H9 (cell line): ENCODE results near the gene FLCN. TPM values are rescaled to one million over a fixed set of nuclear protein-coding genes. Genes with fewer than 3 reads are reported as not detected.

ENCODE experiments used
- DNase-seq: peaks from one replicate; pipeline ENCODE4 v3.0.0-alpha.2; 2017
- H2AFZ ChIP-seq: one replicate; pipeline ENCODE4 v1.6.1; 2013; ENCODE audit warnings: mild to moderate bottlenecking, low read length, control low read depth, moderate library complexity
- H2AK5ac ChIP-seq: 2 replicates; pipeline ENCODE4 v1.6.1; 2013; ENCODE audit warnings: low read length, control low read depth, mixed read lengths; ENCODE audit not compliant: insufficient read length
- H2BK120ac ChIP-seq: one replicate; pipeline ENCODE4 v1.6.1; 2013; ENCODE audit warnings: low read depth, mild to moderate bottlenecking, low read length, control low read depth, inconsistent platforms; ENCODE audit not compliant: poor library complexity, severe bottlenecking
- H2BK12ac ChIP-seq: 2 replicates; pipeline ENCODE4 v1.6.1; 2013; ENCODE audit warnings: low read length, control low read depth, mixed read lengths, low read depth; ENCODE audit not compliant: insufficient read length
- H2BK15ac ChIP-seq: 2 replicates; pipeline ENCODE4 v1.6.1; 2013; ENCODE audit warnings: low read depth, low read length, control low read depth
- H2BK20ac ChIP-seq: one replicate; pipeline ENCODE4 v1.6.1; 2013; ENCODE audit warnings: low read depth, mild to moderate bottlenecking, low read length, control low read depth, inconsistent platforms; ENCODE audit not compliant: poor library complexity, severe bottlenecking
- H2BK5ac ChIP-seq: 2 replicates; pipeline ENCODE4 v1.6.1; 2013; ENCODE audit warnings: low read length, control low read depth, mixed read lengths; ENCODE audit not compliant: insufficient read length
- H3K14ac ChIP-seq: 2 replicates; pipeline ENCODE4 v1.6.1; 2013; ENCODE audit warnings: low read length, control low read depth; ENCODE audit not compliant: insufficient read depth
- H3K18ac ChIP-seq: 2 replicates; pipeline ENCODE4 v1.6.1; 2013; ENCODE audit warnings: low read depth, mild to moderate bottlenecking, mixed read lengths, low read length, control low read depth; ENCODE audit not compliant: insufficient read length
- H3K23ac ChIP-seq: 2 replicates; pipeline ENCODE4 v1.6.1; 2013; ENCODE audit warnings: low read length, control low read depth, mixed read lengths, low read depth; ENCODE audit not compliant: insufficient read length
- H3K23me2 ChIP-seq: 2 replicates; pipeline ENCODE4 v1.6.1; 2013; ENCODE audit warnings: low read depth, mild to moderate bottlenecking, mixed read lengths, low read length, control low read depth; ENCODE audit not compliant: insufficient read length, poor library complexity, severe bottlenecking
- H3K27ac ChIP-seq: 2 replicates; pipeline ENCODE4 v1.5.1; 2013; ENCODE audit warnings: low read length, control low read depth, mixed read lengths, low read depth; ENCODE audit not compliant: insufficient read length
- H3K27me3 ChIP-seq: 2 replicates; pipeline ENCODE4 v1.6.1; 2013; ENCODE audit warnings: low read length, control low read depth, inconsistent platforms; ENCODE audit not compliant: insufficient read depth
- H3K4ac ChIP-seq: 2 replicates; pipeline ENCODE4 v1.6.1; 2013; ENCODE audit warnings: low read depth, mild to moderate bottlenecking, control low read depth, inconsistent platforms, low read length, moderate library complexity
- H3K4me1 ChIP-seq: 2 replicates; pipeline ENCODE4 v1.6.1; 2013; ENCODE audit warnings: low read length, control low read depth, inconsistent platforms; ENCODE audit not compliant: insufficient read depth
- H3K4me2 ChIP-seq: 2 replicates; pipeline ENCODE4 v1.6.1; 2013; ENCODE audit warnings: low read length, control low read depth, mixed read lengths; ENCODE audit not compliant: insufficient read length, insufficient read depth
- H3K56ac ChIP-seq: 2 replicates; pipeline ENCODE4 v1.6.1; 2013; ENCODE audit warnings: low read depth, mild to moderate bottlenecking, mixed read lengths, low read length, control low read depth; ENCODE audit not compliant: insufficient read length
- H3K79me1 ChIP-seq: 2 replicates; pipeline ENCODE4 v1.6.1; 2013; ENCODE audit warnings: low read depth, mild to moderate bottlenecking, moderate library complexity, low read length, control low read depth, inconsistent platforms; ENCODE audit not compliant: insufficient read depth, poor library complexity, severe bottlenecking
- H3K79me2 ChIP-seq: 2 replicates; pipeline ENCODE4 v1.6.1; 2013; ENCODE audit warnings: low read length, control low read depth, inconsistent platforms; ENCODE audit not compliant: insufficient read depth
- H3K9ac ChIP-seq: 2 replicates; pipeline ENCODE4 v1.6.1; 2013; ENCODE audit warnings: low read length, control low read depth, mixed read lengths; ENCODE audit not compliant: insufficient read length; ENCODE audit errors: extremely low read depth
- H3K9me3 ChIP-seq: one replicate; pipeline ENCODE4 v1.6.1; 2013; ENCODE audit warnings: low read depth, low read length, inconsistent platforms; ENCODE audit not compliant: control insufficient read depth
- H3T11ph ChIP-seq: one replicate; pipeline ENCODE4 v1.6.1; 2013; ENCODE audit warnings: mild to moderate bottlenecking, low read length, control low read depth, inconsistent platforms
- H4K20me1 ChIP-seq: one replicate; pipeline ENCODE4 v1.6.1; 2013; ENCODE audit not compliant: control insufficient read depth, insufficient read length, insufficient read depth
- H4K5ac ChIP-seq: 2 replicates; pipeline ENCODE4 v1.6.1; 2013; ENCODE audit warnings: low read depth, mild to moderate bottlenecking, mixed read lengths, low read length, control low read depth; ENCODE audit not compliant: insufficient read length
- H4K8ac ChIP-seq: replicated peaks from 2 replicates; pipeline ENCODE4 v1.6.1; 2013; ENCODE audit warnings: low read length, control low read depth, mixed read lengths, low read depth; ENCODE audit not compliant: insufficient read length
- H4K91ac ChIP-seq: 2 replicates; pipeline ENCODE4 v1.6.1; 2013; ENCODE audit warnings: low read depth, mild to moderate bottlenecking, moderate library complexity, mixed read lengths, low read length, control low read depth; ENCODE audit not compliant: insufficient read length
- H3K27ac Mint-ChIP-seq, 3 experiments: 2 replicates in 2 of 3; 3 replicates in 1 of 3; pipeline ENCODE4 v1.8.0; 2020 to 2021; ENCODE audit warnings: mixed read lengths in 3 of 3, mild to moderate bottlenecking in 1 of 3, moderate library complexity in 1 of 3
- H3K27me3 Mint-ChIP-seq: 2 replicates; pipeline ENCODE4 v1.8.0; 2021; ENCODE audit warnings: low read depth, mild to moderate bottlenecking, moderate library complexity, mixed read lengths
- H3K36me3 Mint-ChIP-seq, 3 experiments: 2 replicates in 2 of 3; 3 replicates in 1 of 3; pipeline ENCODE4 v1.8.0; 2020 to 2021; ENCODE audit warnings: low read depth in 3 of 3, mixed read lengths in 3 of 3; ENCODE audit not compliant: insufficient read depth in 1 of 3
- H3K4me1 Mint-ChIP-seq, 2 experiments: 2 replicates each; pipeline ENCODE4 v1.8.0; 2020; ENCODE audit warnings: mixed read lengths in 2 of 2
- H3K4me3 Mint-ChIP-seq, 2 experiments: 2 replicates in 1 of 2; 3 replicates in 1 of 2; pipeline ENCODE4 v1.8.0; 2020 to 2021; ENCODE audit warnings: mild to moderate bottlenecking in 2 of 2, mixed read lengths in 2 of 2, moderate library complexity in 1 of 2
- H3K9me3 Mint-ChIP-seq, 2 experiments: 2 replicates in 1 of 2; 3 replicates in 1 of 2; pipeline ENCODE4 v1.8.0; 2020; ENCODE audit warnings: mild to moderate bottlenecking in 2 of 2, mixed read lengths in 2 of 2, moderate library complexity in 1 of 2
- CTCF ChIP-seq: fragments of 200-600 bp; sonication (generic); conservative IDR thresholded peaks from 3 replicates; pipeline ENCODE4 v1.8.0; 2021; ENCODE audit warnings: antibody characterized with exemption, mild to moderate bottlenecking
- WGBS: extraction: QIAGEN DNeasy Blood & Tissue Kit; methylation state at CpG from one replicate; pipeline ENCODE4 v1.1.7; 2013; ENCODE audit warnings: missing lambda C conversion rate, low lambda C conversion rate, mixed read lengths; ENCODE audit not compliant: insufficient read length; ENCODE audit errors: extremely low coverage; 5-methylcytosine and 5-hydroxymethylcytosine counted together
- total RNA-seq: library from RNA; stranded (reverse); gene quantifications from 2 replicates; pipeline ENCODE4 v1.2.1, GENCODE V29; 2021

The FLCN gene
- total RNA-seq, 1 experiment from 2014 or later, result 33.3 TPM

- H2BK15ac ChIP-seq, result no peak overlapping the region
- H3T11ph ChIP-seq, result no peak overlapping the region
- no peaks in the 10 kb centered on the region for H3K79me1 ChIP-seq
- H3K56ac ChIP-seq, result no peak overlapping the region
- H3K4me1 ChIP-seq, result no peaks in the 10 kb centered on the region
- no peak overlapping the region for H3K18ac ChIP-seq
- no CpG with 5 or more reads among the region's 7 CpGs for WGBS
- H3K79me2 ChIP-seq, result no peaks in the 10 kb centered on the region
- no peak overlapping the region for H3K4ac ChIP-seq
- no peaks in the 10 kb centered on the region for H3K27me3 ChIP-seq
- no peak overlapping the region for H2BK20ac ChIP-seq
- H4K8ac ChIP-seq, result no peak overlapping the region
- no peaks in the 10 kb centered on the region for H4K20me1 ChIP-seq
- Mint-ChIP-seq H3K27ac (no peak overlapping the region), H3K4me3 (no peak overlapping the region), H3K9me3 (no peaks in the 10 kb centered on the region), H3K4me1 (no peaks in the 10 kb centered on the region), H3K36me3 (peaks cover 52 to 84% (median 79%) of the 10 kb centered on the region in 3 experiments), H3K27me3 (no peaks in the 10 kb centered on the region)
- no peak overlapping the region for H2BK120ac ChIP-seq
- H2AK5ac ChIP-seq, result no peak overlapping the region
- H3K4me2 ChIP-seq, result no peak overlapping the region
- H3K9ac ChIP-seq, result no peak overlapping the region
- H3K23ac ChIP-seq, result no peak overlapping the region
- no peak overlapping the region for H3K14ac ChIP-seq
- no peak overlapping the region for H4K91ac ChIP-seq
- H3K23me2 ChIP-seq, result no peaks in the 10 kb centered on the region
- DNase-seq, result no peak
- no peak overlapping the region for H2AFZ ChIP-seq
- no peaks in the 10 kb centered on the region for H3K9me3 ChIP-seq
- H2BK5ac ChIP-seq, result no peak overlapping the region
- no peak overlapping the region for H2BK12ac ChIP-seq
- H4K5ac ChIP-seq, result no peak overlapping the region
- TF ChIP-seq CTCF, result no peak
- H3K27ac ChIP-seq, result no peak overlapping the region
Measured at GRCh38 chr17:17258011-17258410, 21.0 kb upstream of the FLCN start.
